SK-N-SH treated with all-trans-retinoic acid at 6 μM for 48 hours (cell line): ENCODE data around the gene RAB15.

ENCODE experiments used
- ATAC-seq: fragments of 200-7000 bp; cut with Tn5 transposase; 3 replicates; pipeline ENCODE4 v1.9.1; 2020; ENCODE audit warnings: mild to moderate bottlenecking, moderate library complexity
- ARNTL ChIP-seq: fragments of 450-650 bp; formaldehyde crosslinking; IDR thresholded peaks from 2 replicates; pipeline ENCODE4 v1.5.0; 2020; ENCODE audit warnings: low read depth, mild to moderate bottlenecking, moderate library complexity, borderline replicate concordance
- BACH2 ChIP-seq: fragments of 250-450 bp; sonication (Bioruptor Pico); IDR thresholded peaks from 2 replicates; pipeline ENCODE4 v1.9.0; 2021; ENCODE audit warnings: mild to moderate bottlenecking, borderline replicate concordance
- CREB5 ChIP-seq: fragments of 250-450 bp; sonication (Bioruptor Pico); IDR thresholded peaks from 2 replicates; pipeline ENCODE4 v1.5.1; 2020; ENCODE audit warnings: low read depth, mild to moderate bottlenecking, moderate library complexity
- CSDC2 ChIP-seq: fragments of 250-450 bp; sonication (Bioruptor Pico); IDR thresholded peaks from 2 replicates; pipeline ENCODE4 v1.5.0; 2020; ENCODE audit warnings: mild to moderate bottlenecking, moderate library complexity
- ESRRG ChIP-seq: fragments of 250-450 bp; sonication (Bioruptor Pico); IDR thresholded peaks from 2 replicates; pipeline ENCODE4 v1.6.1; 2021; ENCODE audit warnings: mild to moderate bottlenecking
- GLIS3 ChIP-seq: fragments of 250-450 bp; sonication (Bioruptor Pico); IDR thresholded peaks from 2 replicates; pipeline ENCODE4 v1.5.0; 2020; ENCODE audit warnings: mild to moderate bottlenecking, moderate library complexity
- ISL1 ChIP-seq: fragments of 250-450 bp; sonication (Bioruptor Pico); IDR thresholded peaks from 2 replicates; pipeline ENCODE4 v2.1.2; 2022; ENCODE audit warnings: mild to moderate bottlenecking, moderate library complexity
- OSR1 ChIP-seq: fragments of 250-450 bp; sonication (Bioruptor Pico); IDR thresholded peaks from 2 replicates; pipeline ENCODE4 v1.8.0; 2022; ENCODE audit warnings: moderate library complexity, mild to moderate bottlenecking, inconsistent platforms
- PATZ1 ChIP-seq: fragments of 250-450 bp; sonication (Bioruptor Pico); IDR thresholded peaks from 2 replicates; pipeline ENCODE4 v1.8.0; 2020; ENCODE audit warnings: mild to moderate bottlenecking, moderate library complexity, borderline replicate concordance
- POU6F1 ChIP-seq: fragments of 250-450 bp; sonication (Bioruptor Pico); IDR thresholded peaks from 2 replicates; pipeline ENCODE4 v1.8.0; 2021; ENCODE audit warnings: low read depth, mild to moderate bottlenecking, moderate library complexity, borderline replicate concordance
- RARB ChIP-seq: fragments of 250-450 bp; sonication (Bioruptor Pico); IDR thresholded peaks from 2 replicates; pipeline ENCODE4 v1.8.0; 2021; ENCODE audit warnings: mild to moderate bottlenecking, moderate library complexity
- SNAI2 ChIP-seq: fragments of 250-450 bp; sonication (Bioruptor Pico); IDR thresholded peaks from 2 replicates; pipeline ENCODE4 v1.5.0; 2020; ENCODE audit warnings: mild to moderate bottlenecking, moderate library complexity
- TCF4 ChIP-seq: fragments of 250-450 bp; sonication (Bioruptor Pico); IDR thresholded peaks from 2 replicates; pipeline ENCODE4 v1.8.0; 2021; ENCODE audit warnings: mild to moderate bottlenecking, moderate library complexity, borderline replicate concordance
- TOX ChIP-seq: fragments of 250-450 bp; sonication (Bioruptor Pico); IDR thresholded peaks from 2 replicates; pipeline ENCODE4 v1.8.0; 2021; ENCODE audit warnings: mild to moderate bottlenecking, moderate library complexity, borderline replicate concordance
- TSHZ2 ChIP-seq: fragments of 250-450 bp; sonication (Bioruptor Pico); IDR thresholded peaks from 2 replicates; pipeline ENCODE4 v1.5.0; 2020; ENCODE audit warnings: mild to moderate bottlenecking, moderate library complexity
- ZC3H10 ChIP-seq: fragments of 250-450 bp; sonication (Bioruptor Pico); IDR thresholded peaks from 2 replicates; pipeline ENCODE4 v1.5.1; 2021; ENCODE audit warnings: mild to moderate bottlenecking, moderate library complexity
- ZFP3 ChIP-seq: fragments of 250-450 bp; sonication (Bioruptor Pico); IDR thresholded peaks from 2 replicates; pipeline ENCODE4 v1.5.0; 2020; ENCODE audit warnings: mild to moderate bottlenecking, moderate library complexity
- ZFP30 ChIP-seq: fragments of 450-650 bp; formaldehyde crosslinking; IDR thresholded peaks from 2 replicates; pipeline ENCODE4 v1.5.0; 2022; ENCODE audit warnings: mild to moderate bottlenecking, moderate library complexity
- ZNF565 ChIP-seq: fragments of 450-650 bp; formaldehyde crosslinking; conservative IDR thresholded peaks from 2 replicates; pipeline ENCODE4 v1.5.0; 2020; ENCODE audit warnings: low read depth, mild to moderate bottlenecking, moderate library complexity
- ZNF70 ChIP-seq: fragments of 450-650 bp; formaldehyde crosslinking; IDR thresholded peaks from 2 replicates; pipeline ENCODE4 v1.5.0; 2020; ENCODE audit warnings: mild to moderate bottlenecking, moderate library complexity
- ZNF8 ChIP-seq: fragments of 450-650 bp; formaldehyde crosslinking; IDR thresholded peaks from 2 replicates; pipeline ENCODE4 v1.5.0; 2020; ENCODE audit warnings: mild to moderate bottlenecking, moderate library complexity

The RAB15 gene

GRCh38 chr14:65012353-65012752 lies 40.2 kb upstream of the RAB15 start (continued):
- TF ChIP-seq ESRRG (CRISPR knock-in tag), result no peak
- TF ChIP-seq ISL1 (CRISPR knock-in tag), result no peak
- no peak for TF ChIP-seq ZFP30 (CRISPR knock-in tag)

- ATAC-seq, result no peak
- TF ChIP-seq BACH2 (CRISPR knock-in tag) (no peak), ZFP3 (CRISPR knock-in tag) (no peak), CSDC2 (CRISPR knock-in tag) (no peak), TSHZ2 (CRISPR knock-in tag) (no peak), ZNF565 (CRISPR knock-in tag) (no peak), CREB5 (CRISPR knock-in tag) (no peak), POU6F1 (CRISPR knock-in tag) (no peak), TOX (CRISPR knock-in tag) (no peak), ARNTL (CRISPR knock-in tag) (no peak), ZC3H10 (no peak), TCF4 (no peak), ZNF70 (CRISPR knock-in tag) (no peak), ISL1 (CRISPR knock-in tag) (no peak), RARB (CRISPR knock-in tag) (no peak), ESRRG (CRISPR knock-in tag) (no peak), SNAI2 (CRISPR knock-in tag) (no peak), GLIS3 (CRISPR knock-in tag) (no peak), PATZ1 (CRISPR knock-in tag) (no peak)
Measured at GRCh38 chr14:65011538-65011937, 39.4 kb upstream of the RAB15 start.

GRCh38 chr14:65010211-65010931 lies 38.2 kb upstream of the RAB15 start:
- TF ChIP-seq BACH2 (CRISPR knock-in tag) (no peak), OSR1 (no peak), GLIS3 (CRISPR knock-in tag) (no peak), SNAI2 (CRISPR knock-in tag) (no peak), ZFP30 (CRISPR knock-in tag) (no peak), ARNTL (CRISPR knock-in tag) (no peak), TCF4 (no peak), ZNF70 (CRISPR knock-in tag) (no peak), ZNF565 (CRISPR knock-in tag) (no peak), TSHZ2 (CRISPR knock-in tag) (no peak), ZNF8 (no peak)
- no peak for ATAC-seq
